WI38 (cell line): ENCODE data around the gene PSMB11.

Source experiments
- H3K4me3 ChIP-seq: 2 replicates; pipeline ENCODE4 v1.5.1; 2011; ENCODE audit warnings: low read depth, mild to moderate bottlenecking, control low read depth, low read length
- TF ChIP-seq, protein P1 (sequence below): IDR thresholded peaks from 2 replicates; pipeline ENCODE4 v1.5.1; 2012; ENCODE audit warnings: low read depth, mild to moderate bottlenecking, control low read depth, low read length

PSMB11 gene

GRCh38 chr14:23053426-23053825, 11.4 kb downstream of the PSMB11 start:
- TF ChIP-seq, protein P1, sequence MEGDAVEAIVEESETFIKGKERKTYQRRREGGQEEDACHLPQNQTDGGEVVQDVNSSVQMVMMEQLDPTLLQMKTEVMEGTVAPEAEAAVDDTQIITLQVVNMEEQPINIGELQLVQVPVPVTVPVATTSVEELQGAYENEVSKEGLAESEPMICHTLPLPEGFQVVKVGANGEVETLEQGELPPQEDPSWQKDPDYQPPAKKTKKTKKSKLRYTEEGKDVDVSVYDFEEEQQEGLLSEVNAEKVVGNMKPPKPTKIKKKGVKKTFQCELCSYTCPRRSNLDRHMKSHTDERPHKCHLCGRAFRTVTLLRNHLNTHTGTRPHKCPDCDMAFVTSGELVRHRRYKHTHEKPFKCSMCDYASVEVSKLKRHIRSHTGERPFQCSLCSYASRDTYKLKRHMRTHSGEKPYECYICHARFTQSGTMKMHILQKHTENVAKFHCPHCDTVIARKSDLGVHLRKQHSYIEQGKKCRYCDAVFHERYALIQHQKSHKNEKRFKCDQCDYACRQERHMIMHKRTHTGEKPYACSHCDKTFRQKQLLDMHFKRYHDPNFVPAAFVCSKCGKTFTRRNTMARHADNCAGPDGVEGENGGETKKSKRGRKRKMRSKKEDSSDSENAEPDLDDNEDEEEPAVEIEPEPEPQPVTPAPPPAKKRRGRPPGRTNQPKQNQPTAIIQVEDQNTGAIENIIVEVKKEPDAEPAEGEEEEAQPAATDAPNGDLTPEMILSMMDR: no peak
- H3K4me3 ChIP-seq: no peak overlapping the region

- no peak overlapping the region for H3K4me3 ChIP-seq
- TF ChIP-seq, protein P1: no peak
Measured at GRCh38 chr14:23054000-23054811, 12.2 kb downstream of the PSMB11 start.

GRCh38 chr14:23055147-23055550, 13.1 kb downstream of the PSMB11 start:
- TF ChIP-seq, protein P1: no peak
- H3K4me3 ChIP-seq: no peak overlapping the region

- no peak overlapping the region for H3K4me3 ChIP-seq
- TF ChIP-seq, protein P1: no peak
Measured at GRCh38 chr14:23055621-23056144, 13.7 kb downstream of the PSMB11 start.

DNA sequence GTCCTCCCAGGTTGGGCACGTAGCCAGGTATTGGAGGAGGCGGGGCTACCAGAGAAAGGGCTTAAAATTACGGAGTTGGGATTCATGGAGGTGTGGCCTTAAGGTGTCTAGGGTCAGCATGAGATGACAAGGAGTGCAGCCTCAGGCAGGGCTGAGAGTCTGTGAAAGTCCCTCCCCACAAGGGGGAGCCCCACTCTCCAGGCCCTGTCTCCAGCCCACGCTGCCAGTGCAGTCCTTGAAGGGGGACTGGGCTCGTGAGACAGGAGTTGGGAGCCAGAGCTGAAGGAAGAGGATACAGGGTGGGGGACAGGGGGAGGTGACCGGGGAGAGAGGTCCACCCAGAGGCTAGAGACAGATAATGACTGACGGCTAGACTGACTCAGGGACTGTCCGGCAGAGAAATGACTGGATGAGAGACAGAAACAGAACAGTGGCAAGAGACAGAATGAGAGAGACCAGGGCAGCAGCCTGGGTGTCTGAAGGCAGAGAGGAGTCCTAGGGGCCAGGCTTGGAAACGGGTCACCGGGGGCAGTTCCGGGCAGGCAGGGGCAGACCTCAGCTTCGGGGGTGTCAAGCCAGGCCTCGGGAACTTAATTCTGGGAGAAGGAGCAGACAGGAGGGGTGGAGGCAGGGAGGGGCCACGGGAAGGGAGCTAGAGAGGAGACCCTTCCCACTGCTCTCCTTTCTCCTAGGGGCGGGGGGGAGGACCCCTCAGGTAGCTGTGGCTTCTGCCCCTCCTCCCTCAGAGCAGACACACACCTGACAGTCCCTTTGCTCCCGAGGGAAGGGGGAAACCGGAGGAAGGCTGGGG, 14.3 kb downstream of the PSMB11 start:
- H3K4me3 ChIP-seq: peak overlapping the region; percentile 63
- TF ChIP-seq, protein P1: peak; percentile 83

DNA sequence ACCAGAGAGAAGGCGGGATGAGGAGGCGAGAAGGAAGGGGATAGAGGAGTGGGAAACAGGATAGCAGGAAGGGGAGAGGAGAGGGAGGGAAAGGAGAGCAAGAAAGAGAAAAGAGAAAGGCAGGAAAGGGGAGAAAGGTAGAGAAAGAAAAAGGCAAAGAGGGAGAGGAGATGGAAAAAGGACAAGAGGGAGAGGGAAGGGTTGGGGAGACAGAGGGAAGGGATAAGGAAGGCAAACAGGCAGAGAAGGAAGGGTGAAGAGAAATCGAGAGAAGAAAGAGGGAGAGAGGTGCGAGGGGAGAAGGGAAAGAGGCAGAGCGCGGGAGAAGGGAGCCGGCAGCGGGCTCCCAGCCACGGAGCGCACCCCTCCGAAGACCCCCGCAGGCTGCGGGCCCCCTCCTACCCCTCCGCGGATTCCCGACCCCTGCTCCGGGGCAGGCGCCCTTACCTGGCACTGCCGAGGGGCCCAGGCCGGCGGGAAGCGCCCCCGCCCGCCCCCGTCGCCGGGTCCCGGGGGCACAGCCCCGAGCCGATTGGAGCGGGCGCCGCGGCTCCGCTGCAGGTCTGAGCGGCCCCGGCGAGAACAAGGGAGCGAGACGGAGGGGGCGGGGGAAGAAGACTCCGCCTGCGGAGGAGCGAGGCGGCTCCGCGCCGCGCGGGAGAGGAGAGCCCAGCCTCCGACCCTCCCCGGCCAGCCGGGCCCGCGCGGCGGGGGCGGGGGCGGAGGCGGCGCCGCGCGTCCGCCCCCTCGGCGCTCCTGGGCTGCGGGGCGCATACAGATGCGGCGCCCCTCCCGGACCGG, 15.1 kb downstream of the PSMB11 start, which contains the start of gene CDH24:
TSS of gene CDH24 (minus strand) at position 565 of the 801 bp plus-strand sequence. CDS start 1,787 bp downstream, outside the sequence.
- TF ChIP-seq, protein P1: no peak
- peak within 1 kb of the TSS; percentile 63 for H3K4me3 ChIP-seq
